ENCODE results near the gene CCDC116.

Gene CCDC116

GRCh38 chr22:21682385-21683175 lies 50.0 kb downstream of the CCDC116 start:
- DNase-seq = no peak

GRCh38 chr22:21683401-21683811 lies 50.8 kb downstream of the CCDC116 start:
- DNase-seq = no peak

GRCh38 chr22:21684492-21685163 lies 52.1 kb downstream of the CCDC116 start:
- DNase-seq = no peak

GRCh38 chr22:21685164-21685513 lies 52.6 kb downstream of the CCDC116 start:
- no peak for DNase-seq

- no peak for DNase-seq
Measured at GRCh38 chr22:21686193-21686608, 53.6 kb downstream of the CCDC116 start.

Measured in femur (tissue), 1 donor.